K562 (cell line): Measurements from ENCODE around the gene GNAZ. TPM values are rescaled to one million over a fixed set of nuclear protein-coding genes. Genes with fewer than 3 reads are reported as not detected.
A peak's percentile ranks its signal among the peaks of the same experiment; 100 is the strongest.

Experiments used
- ATAC-seq: fragments of 200-7000 bp; cut with Tn5 transposase; 3 replicates; pipeline ENCODE4 v1.9.1; 2020; ENCODE audit warnings: moderate library complexity
- BruUV-seq: library from RNA; stranded (reverse); fragments of 400-500 nt; replicated peaks from 2 replicates; lab custom pipeline; 2021; lab: Mats Ljungman, UMichigan
- CTCF ChIA-PET: fragments of 300-600 bp; formaldehyde crosslinking; extraction: SDS; loops from one replicate; lab custom pipeline; 2021; ENCODE audit warnings: low intra/inter-chr PET ratio; lab: Yijun Ruan, JAX
- POLR2A ChIA-PET: fragments of 300-600, 350-650 bp; sonication (Branson Sonifier 250); formaldehyde crosslinking; extraction: SDS; loops from one replicate; lab custom pipeline; 2021; ENCODE audit warnings: antibody characterized with exemption, inconsistent platforms; lab: Yijun Ruan, JAX
- DNase-seq, 4 experiments: peaks; one replicate each; pipeline versions ENCODE4 v3.0.0 to v3.0.0-alpha.2; 2011 to 2018; ENCODE audit warnings: low spot score in 3 of 4, mixed read lengths in 3 of 4; ENCODE audit errors: extremely low read depth in 1 of 4
- FAIRE-seq: peaks from 2 replicates; lab custom pipeline; 2011; peaks lifted over from hg19 to GRCh38; lab: Jason Lieb, UNC
- H2AFZ ChIP-seq: 2 replicates; pipeline ENCODE4 v1.6.0; 2011; ENCODE audit warnings: low read depth, low read length, control low read depth, inconsistent platforms
- H3K27ac ChIP-seq: fragments of 200-600 bp; 3 replicates; pipeline ENCODE4 v1.8.0; 2011; ENCODE audit warnings: low read depth, mild to moderate bottlenecking, control low read depth, inconsistent platforms, low read length, moderate library complexity, mixed read lengths; ENCODE audit errors: extremely low read depth
- H3K27me3 ChIP-seq, 2 experiments: fragments of 300-600 bp in 1 of 2; 2 replicates in 1 of 2; 3 replicates in 1 of 2; pipeline versions ENCODE4 v1.6.0 to v1.8.0; 2011; ENCODE audit warnings: inconsistent platforms in 2 of 2, low read length in 2 of 2, mild to moderate bottlenecking in 1 of 2, mixed read lengths in 1 of 2, moderate library complexity in 1 of 2; ENCODE audit not compliant: control insufficient read depth in 2 of 2, insufficient read depth in 2 of 2
- H3K36me3 ChIP-seq: fragments of 300-600 bp; 3 replicates; pipeline ENCODE4 v1.8.0; 2011; ENCODE audit warnings: mild to moderate bottlenecking, low read length, inconsistent platforms; ENCODE audit not compliant: control insufficient read depth, insufficient read depth
- H3K4me1 ChIP-seq, 2 experiments: fragments of 200-600 bp in 1 of 2; replicated peaks in 1 of 2; 2 replicates in 1 of 2; 3 replicates in 1 of 2; pipeline versions ENCODE4 v1.5.1 to v1.8.0; 2011; ENCODE audit warnings: inconsistent platforms in 2 of 2, low read length in 2 of 2, mild to moderate bottlenecking in 1 of 2, mixed read lengths in 1 of 2, moderate library complexity in 1 of 2; ENCODE audit not compliant: control insufficient read depth in 2 of 2, insufficient read depth in 2 of 2
- H3K4me2 ChIP-seq: 2 replicates; pipeline ENCODE4 v1.6.1; 2011; ENCODE audit warnings: low read length, control low read depth, inconsistent platforms, mixed read lengths; ENCODE audit not compliant: insufficient read depth
- H3K4me3 ChIP-seq: fragments of 200-600 bp; sonication (generic), shearing (Covaris generic); 2 replicates; pipeline ENCODE4 v1.5.1; 2016; ENCODE audit warnings: control low read depth, inconsistent platforms
- H3K79me2 ChIP-seq: fragments of 200-600 bp; 3 replicates; pipeline ENCODE4 v1.8.0; 2011; ENCODE audit warnings: low read length, inconsistent platforms; ENCODE audit not compliant: control insufficient read depth, insufficient read depth
- H3K9ac ChIP-seq, 2 experiments: 2 replicates each; pipeline versions ENCODE4 v1.6.0 to v1.6.1; 2011; ENCODE audit warnings: low read depth in 2 of 2, low read length in 2 of 2, control low read depth in 1 of 2, inconsistent platforms in 1 of 2, mild to moderate bottlenecking in 1 of 2, mixed read lengths in 1 of 2; ENCODE audit not compliant: insufficient read depth in 1 of 2
- H3K9me1 ChIP-seq: one replicate; pipeline ENCODE4 v1.6.0; 2011; ENCODE audit warnings: inconsistent platforms, mild to moderate bottlenecking, low read length, moderate library complexity; ENCODE audit not compliant: control insufficient read depth, insufficient read depth
- H3K9me3 ChIP-seq: replicated peaks from 2 replicates; pipeline ENCODE4 v1.5.1; 2011; ENCODE audit warnings: low read depth, low read length, inconsistent platforms; ENCODE audit not compliant: control insufficient read depth, insufficient read depth
- H4K20me1 ChIP-seq: replicated peaks from 2 replicates; pipeline ENCODE4 v1.6.1; 2011; ENCODE audit warnings: low read length, inconsistent platforms, mixed read lengths; ENCODE audit not compliant: control insufficient read depth, insufficient read depth
- ATF1 ChIP-seq, 2 experiments: fragments of 450-650 bp in 1 of 2; IDR thresholded peaks; 2 replicates each; pipeline ENCODE4 v1.6.1; 2016; ENCODE audit warnings: missing compliant biosample characterization in 1 of 2, missing genetic modification characterization in 1 of 2
- ETS2 ChIP-seq: IDR thresholded peaks from 2 replicates; pipeline ENCODE4 v1.6.1; 2016; ENCODE audit warnings: borderline replicate concordance, missing genetic modification characterization, mild to moderate bottlenecking, moderate library complexity, missing compliant biosample characterization; ENCODE audit not compliant: poor library complexity, severe bottlenecking
- MEIS2 ChIP-seq: fragments of 450-650 bp; IDR thresholded peaks from 2 replicates; pipeline ENCODE4 v1.6.1; 2014; ENCODE audit warnings: mild to moderate bottlenecking; ENCODE audit not compliant: partially characterized antibody
- MLX ChIP-seq, 2 experiments: fragments of 450-650 bp in 1 of 2; sonication (generic) in 1 of 2; formaldehyde crosslinking; conservative IDR thresholded peaks; 2 replicates each; pipeline versions ENCODE4 v1.4.0 to v1.8.1; 2020 to 2022; ENCODE audit warnings: mild to moderate bottlenecking in 1 of 2, missing genetic modification reagents in 1 of 2
- NBN ChIP-seq: fragments of 450-650 bp; IDR thresholded peaks from 2 replicates; pipeline ENCODE4 v1.6.1; 2016; ENCODE audit warnings: low read depth, mild to moderate bottlenecking
- NRF1 ChIP-seq, 2 experiments: fragments of 450-650 bp; IDR thresholded peaks in 1 of 2; conservative IDR thresholded peaks in 1 of 2; 2 replicates each; pipeline ENCODE4 v1.6.1; 2014; ENCODE audit warnings: mild to moderate bottlenecking in 2 of 2
- PBX2 ChIP-seq, 2 experiments: IDR thresholded peaks in 1 of 2; conservative IDR thresholded peaks in 1 of 2; 2 replicates each; pipeline ENCODE4 v1.6.1; 2016; ENCODE audit warnings: low read depth in 2 of 2, mild to moderate bottlenecking in 1 of 2, missing compliant biosample characterization in 1 of 2, missing genetic modification characterization in 1 of 2, moderate library complexity in 1 of 2
- POLR2B ChIP-seq: fragments of 450-650 bp; IDR thresholded peaks from 2 replicates; pipeline ENCODE4 v1.6.1; 2018; ENCODE audit warnings: low read depth; ENCODE audit not compliant: partially characterized antibody
- PRMT5 ChIP-seq: sonication (generic); formaldehyde crosslinking; IDR thresholded peaks from 2 replicates; pipeline ENCODE4 v1.5.0; 2020; ENCODE audit warnings: missing genetic modification reagents
- ZNF764 ChIP-seq: fragments of 250-450 bp; sonication (Bioruptor Pico); IDR thresholded peaks from 2 replicates; pipeline ENCODE4 v1.4.0; 2020; ENCODE audit warnings: low read depth, mild to moderate bottlenecking, moderate library complexity
- ZNF780A ChIP-seq: fragments of 250-450 bp; sonication (Bioruptor Pico); IDR thresholded peaks from 2 replicates; pipeline ENCODE4 v1.5.0; 2021; ENCODE audit warnings: mild to moderate bottlenecking
- WGBS: fragments of 100-300 bp; shearing (Covaris generic); methylation state at CpG from one replicate; pipeline ENCODE4 v1.1.6; 2016; ENCODE audit warnings: low coverage, mixed read lengths; ENCODE audit not compliant: insufficient coverage; ENCODE audit errors: missing lambda C conversion rate; 5-methylcytosine and 5-hydroxymethylcytosine counted together
- in situ Hi-C: fragments of 300-500 bp; cut with MboI; formaldehyde crosslinking; loops from 4 replicates; pipeline ENCODE4 v1.15.0; 2018; ENCODE audit warnings: inconsistent platforms, mixed read lengths
- intact Hi-C: fragments of 100-400 bp; cut with micrococcal nuclease; formaldehyde crosslinking; loops from 2 replicates; pipeline ENCODE4 v1.14.2; 2022
- polyA plus RNA-seq, 8 experiments: library from polyadenylated mRNA; depleted of rRNA in 4 of 8; stranded (reverse) in 5 of 8; unstranded in 3 of 8; fragments of >200 nt; fragmentation: Nextera tagmentation in 2 of 8; fragmentation: Illumina TruSeq in 1 of 8; extraction: Ambion mirVana in 2 of 8; extraction: Trizol in 1 of 8; gene quantifications; 2 replicates each; pipeline versions ENCODE4 v1.2.1 to v1.2.3, GENCODE V29; 2011 to 2014; ENCODE audit warnings: inconsistent platforms in 1 of 8, missing spikeins in 1 of 8
- total RNA-seq, 7 experiments: library from RNA; depleted of rRNA in 6 of 7; stranded (reverse); fragments of >200 nt in 6 of 7; fragmentation: Illumina TruSeq in 2 of 7; extraction: Trizol in 2 of 7; gene quantifications; 2 replicates each; pipeline versions ENCODE4 v1.2.1 to v1.2.3, GENCODE V29; 2011 to 2021; ENCODE audit warnings: low replicate concordance in 1 of 7

The GNAZ gene
- total and polyA plus RNA-seq, 9 of the 15 experiments (the other 6 are each of a cell fraction or from before 2014, with no cell fraction given), result 0.04 to 0.22 (median 0.13) TPM; not detected in 3

GRCh38 chr22:23055449-23056179, 14.7 kb upstream of the GNAZ start (continued):
- 0 out of 4 replicates have a peak, but pooled peaks of 1 of the 2 experiments have one; percentile 85 for TF ChIP-seq MLX (CRISPR knock-in tag; conservative IDR thresholded peaks at IDR 0.05)

- BruUV-seq, result no TSS peak
- in situ Hi-C loops, result no loop called here
- DNase-seq (peak in 1 of 4 experiments; percentile 55), FAIRE-seq (no peak)
- Histone ChIP-seq H3K9ac (no peak overlapping the region), H3K4me3 (no peak overlapping the region), H3K36me3 (no peaks in the 10 kb centered on the region), H3K4me2 (no peak overlapping the region), H2AFZ (no peak overlapping the region), H3K4me1 (peaks cover 0 to 3% of the 10 kb centered on the region in 2 experiments; a peak in 1 of 5 replicates), H4K20me1 (peaks cover 36% of the 10 kb centered on the region), H3K9me3 (no peaks in the 10 kb centered on the region), H3K27ac (no peak overlapping the region)
- POLR2A ChIA-PET, result interaction anchor here (0.6 to 5.6 kb wide), 7 partner anchors 8 to 45 kb away, joined by 3 to 37 read pairs (median 5); partner anchors contain the start of gene GNAZ
- intact Hi-C loops, result no loop called here
- CTCF ChIA-PET, result no interaction called here
- no peak for TF ChIP-seq ZNF780A (CRISPR knock-in tag)
- no peak for TF ChIP-seq ETS2 (tag)
- no peak for TF ChIP-seq NRF1 (conservative IDR thresholded peaks at IDR 0.05 in 1 of 2, IDR thresholded peaks at IDR 0.05 in 1 of 2)
- no peak for TF ChIP-seq ZNF764 (CRISPR knock-in tag)
- TF ChIP-seq ATF1 (CRISPR knock-in tag; IDR thresholded peaks at IDR 0.05), result 0 out of 2 replicates have a peak, but pooled peaks have one; percentile 16
- TF ChIP-seq ATF1 (tag; IDR thresholded peaks at IDR 0.05), result no peak
- TF ChIP-seq POLR2B, result no peak
- TF ChIP-seq PRMT5 (CRISPR knock-in tag), result 0 out of 2 replicates have a peak, but pooled peaks have one; percentile 19
- no peak for TF ChIP-seq NBN
- TF ChIP-seq PBX2 (CRISPR knock-in tag; IDR thresholded peaks at IDR 0.05; ENCODE audit: low read depth), result peak; percentile 16; the same call in 1 of the 2 replicates
- TF ChIP-seq PBX2 (tag; conservative IDR thresholded peaks at IDR 0.05; ENCODE audit: low read depth), result no peak
- no peak for TF ChIP-seq MEIS2
- TF ChIP-seq, all 486 proteins: peak for 3
- H3K79me2 ChIP-seq, result no peaks in the 10 kb centered on the region
- 0% methylated on average over 1 of the region's 1 CpG for WGBS
- no peak for ATAC-seq
- H3K27me3 ChIP-seq, result peaks cover 19 to 62% of the 10 kb centered on the region in 2 experiments; a peak in 4 of 5 replicates
- H3K9me1 ChIP-seq, result no peaks in the 10 kb centered on the region
These were observed 13.0 kb upstream of the GNAZ start for GRCh38 chr22:23057331-23057730.
